ENCODE results near the gene ZNF562.

DNA sequence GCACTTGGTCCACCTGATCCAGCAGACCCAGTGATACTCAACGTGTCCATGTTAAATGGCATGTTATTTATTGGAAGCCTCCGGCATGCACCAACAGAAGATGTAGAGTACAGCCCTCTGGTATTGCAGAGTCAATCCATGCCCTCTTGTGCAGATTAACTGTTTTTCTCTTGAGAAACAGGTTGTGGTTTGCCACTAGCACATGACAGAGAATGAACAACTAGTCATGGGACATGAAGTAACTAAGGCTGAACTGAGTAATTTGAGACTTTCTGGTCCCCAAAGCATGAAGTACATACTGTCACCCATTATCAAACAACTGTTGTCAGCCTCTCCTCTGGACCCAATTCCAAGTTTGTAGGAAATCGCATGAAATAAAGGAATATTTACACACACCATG is 3.2 kb downstream of the ZNF562 start:
- TF ChIP-seq, protein P1, sequence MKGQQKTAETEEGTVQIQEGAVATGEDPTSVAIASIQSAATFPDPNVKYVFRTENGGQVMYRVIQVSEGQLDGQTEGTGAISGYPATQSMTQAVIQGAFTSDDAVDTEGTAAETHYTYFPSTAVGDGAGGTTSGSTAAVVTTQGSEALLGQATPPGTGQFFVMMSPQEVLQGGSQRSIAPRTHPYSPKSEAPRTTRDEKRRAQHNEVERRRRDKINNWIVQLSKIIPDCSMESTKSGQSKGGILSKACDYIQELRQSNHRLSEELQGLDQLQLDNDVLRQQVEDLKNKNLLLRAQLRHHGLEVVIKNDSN (IDR thresholded peaks at IDR 0.05): no peak
- TF ChIP-seq RAD21 (IDR thresholded peaks at IDR 0.05; ENCODE audit: low read depth) (no peak), CREB1 (IDR thresholded peaks at IDR 0.05; ENCODE audit: low read depth) (no peak), YY1 (IDR thresholded peaks at IDR 0.05; ENCODE audit: low read depth) (no peak)

Measured in Ishikawa (cell line).